Lower leg skin (tissue), 4 donors: ENCODE measurements around the gene SCIMP. TPM values are rescaled to one million over a fixed set of nuclear protein-coding genes. Genes with fewer than 3 reads are reported as not detected.
"Not testable (repeated sequence)": the region's sequence is repeated elsewhere in the genome, so short reads cannot be mapped to it uniquely, and the experiment has no call there.

ENCODE experiments used
- DNase-seq, 2 donors: peaks; one replicate each; pipeline ENCODE4 v3.0.0-alpha.2; 2019; ENCODE audit warnings: low spot score in 2 of 2
- H3K4me3 ChIP-seq: fragments of 200-600 bp; sonication (generic); 2 replicates; pipeline ENCODE4 v1.5.1; 2017; ENCODE audit warnings: mild to moderate bottlenecking, low read depth; ENCODE audit not compliant: poor library complexity, severe bottlenecking
- POLR2A ChIP-seq, 2 donors: fragments of 450-650 bp; IDR thresholded peaks; one replicate each; pipeline ENCODE4 v1.6.1; 2016 to 2017; ENCODE audit warnings: antibody characterized with exemption in 2 of 2, mild to moderate bottlenecking in 1 of 2, moderate library complexity in 1 of 2
- WGBS, 2 donors: methylation state at CpG; one replicate each; pipeline ENCODE4 v1.1.5; 2018; 5-methylcytosine and 5-hydroxymethylcytosine counted together
- intact Hi-C: fragments of 100-400 bp; cut with DNase I; formaldehyde crosslinking; loops from one replicate; pipeline ENCODE4 v1.15.0; 2023; ENCODE audit warnings: low total_unique reads
- total RNA-seq, 4 donors: library from RNA; depleted of rRNA; stranded (reverse); fragments of >200 nt; gene quantifications; one replicate each; pipeline ENCODE4 v1.1.0, GENCODE V29; 2016
- TF ChIP-seq, protein P1 (sequence below), 3 donors: fragments of 450-650 bp; IDR thresholded peaks; one replicate each; pipeline ENCODE4 v1.5.1; 2016; ENCODE audit warnings: antibody characterized with exemption in 3 of 3, mild to moderate bottlenecking in 3 of 3, moderate library complexity in 2 of 3

SCIMP gene
- total RNA-seq, 4 donors from 2014 or later, result 0.46 to 0.97 (median 0.71) TPM; not detected in 1

GRCh38 chr17:5247621-5248020 is 13.0 kb upstream of the SCIMP start:
- no peak for TF ChIP-seq POLR2A (IDR thresholded peaks at IDR 0.05)
- TF ChIP-seq, protein P1, sequence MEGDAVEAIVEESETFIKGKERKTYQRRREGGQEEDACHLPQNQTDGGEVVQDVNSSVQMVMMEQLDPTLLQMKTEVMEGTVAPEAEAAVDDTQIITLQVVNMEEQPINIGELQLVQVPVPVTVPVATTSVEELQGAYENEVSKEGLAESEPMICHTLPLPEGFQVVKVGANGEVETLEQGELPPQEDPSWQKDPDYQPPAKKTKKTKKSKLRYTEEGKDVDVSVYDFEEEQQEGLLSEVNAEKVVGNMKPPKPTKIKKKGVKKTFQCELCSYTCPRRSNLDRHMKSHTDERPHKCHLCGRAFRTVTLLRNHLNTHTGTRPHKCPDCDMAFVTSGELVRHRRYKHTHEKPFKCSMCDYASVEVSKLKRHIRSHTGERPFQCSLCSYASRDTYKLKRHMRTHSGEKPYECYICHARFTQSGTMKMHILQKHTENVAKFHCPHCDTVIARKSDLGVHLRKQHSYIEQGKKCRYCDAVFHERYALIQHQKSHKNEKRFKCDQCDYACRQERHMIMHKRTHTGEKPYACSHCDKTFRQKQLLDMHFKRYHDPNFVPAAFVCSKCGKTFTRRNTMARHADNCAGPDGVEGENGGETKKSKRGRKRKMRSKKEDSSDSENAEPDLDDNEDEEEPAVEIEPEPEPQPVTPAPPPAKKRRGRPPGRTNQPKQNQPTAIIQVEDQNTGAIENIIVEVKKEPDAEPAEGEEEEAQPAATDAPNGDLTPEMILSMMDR (IDR thresholded peaks at IDR 0.05), result no peak
- no peak overlapping the region for H3K4me3 ChIP-seq
- intact Hi-C loops, result loop anchor here (10.0 kb wide), 1 partner anchor 1177 kb away; no protein-coding TSS in a partner anchor
- DNase-seq, result no peak
- 89 to 94% methylated on average over 8 of the region's 8 CpGs for WGBS, 2 donors

DNA sequence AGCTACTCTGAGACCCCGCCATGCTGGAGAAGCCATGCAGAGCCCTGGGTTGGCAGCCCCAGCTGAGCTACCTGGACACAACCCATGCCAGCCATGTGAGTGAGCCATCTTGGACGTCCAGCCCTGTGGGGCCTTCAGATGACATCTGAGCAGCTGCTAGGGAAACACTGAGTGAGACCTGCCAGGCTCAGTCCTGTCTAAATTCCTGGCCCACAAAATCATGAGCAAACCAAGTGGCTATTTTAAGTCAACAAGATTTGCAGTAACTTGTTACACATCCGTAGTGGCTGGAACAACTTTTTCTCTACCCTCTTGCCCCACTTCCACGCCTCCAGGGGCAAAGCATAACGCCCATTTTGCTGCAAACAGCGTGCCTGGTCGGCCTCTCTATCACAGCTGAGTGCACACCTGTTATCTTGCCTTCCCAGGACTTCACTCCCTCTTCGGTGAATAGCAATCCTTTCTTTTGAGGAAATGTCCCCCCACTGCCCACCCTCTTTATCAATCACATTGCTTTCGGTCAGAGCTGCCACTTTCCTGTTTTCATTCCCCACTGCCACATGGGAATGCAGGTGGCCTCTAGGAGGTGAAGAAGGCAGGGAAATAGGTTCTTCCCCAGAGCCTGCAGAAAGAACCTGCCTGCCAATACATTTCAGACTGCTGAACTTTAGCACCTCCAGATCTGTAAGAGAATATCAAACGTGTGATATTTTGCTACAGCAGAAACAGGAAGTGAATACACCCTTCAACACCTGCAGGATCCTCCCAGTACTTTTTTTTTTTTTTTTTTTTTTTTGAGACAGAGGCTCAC is 7.4 kb upstream of the SCIMP start:
- TF ChIP-seq POLR2A (IDR thresholded peaks at IDR 0.05), result no peak
- TF ChIP-seq, protein P1 (IDR thresholded peaks at IDR 0.05), result no peak
- 34 to 37% methylated on average over 10 of the region's 10 CpGs for WGBS, 2 donors
- H3K4me3 ChIP-seq, result no peak overlapping the region
- intact Hi-C loops, result loop anchor here (10.0 kb wide), 1 partner anchor 1183 kb away; no protein-coding TSS in a partner anchor
- DNase-seq, result no peak

DNA sequence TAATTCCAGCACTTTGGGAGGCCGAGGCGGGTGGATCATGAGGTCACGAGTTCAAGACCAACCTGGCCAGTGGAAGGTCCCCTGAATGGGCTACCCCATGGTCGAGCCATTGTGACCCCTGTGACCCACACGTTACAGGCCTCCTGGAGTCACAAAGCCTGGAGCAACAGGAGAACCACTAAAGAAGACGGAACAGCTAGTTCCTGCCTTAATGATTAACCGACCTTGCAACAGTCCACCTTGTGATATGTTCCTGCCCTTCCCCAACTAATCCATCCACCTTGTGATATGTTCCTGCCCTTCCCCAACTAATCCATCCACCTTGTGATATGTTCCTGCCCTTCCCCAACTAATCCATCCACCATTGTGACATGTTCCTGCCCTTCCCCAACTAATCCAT is 5.1 kb upstream of the SCIMP start:
- DNase-seq, H3K4me3 ChIP-seq: not testable (repeated sequence)
- intact Hi-C loops, result loop anchor here (10.0 kb wide), 1 partner anchor 1185 kb away; no protein-coding TSS in a partner anchor
- WGBS, 2 donors, result 79 to 85% methylated on average over 7 of the region's 7 CpGs

- no peak for DNase-seq
- TF ChIP-seq, protein P1 (IDR thresholded peaks at IDR 0.05), result no peak
- TF ChIP-seq POLR2A (IDR thresholded peaks at IDR 0.05), result no peak
- WGBS, 2 donors, result 67 to 79% methylated on average over 4 of the region's 4 CpGs
- no peak overlapping the region for H3K4me3 ChIP-seq
- intact Hi-C loops, result no loop called here
These were observed 3.7 kb upstream of the SCIMP start for GRCh38 chr17:5238333-5238732.

DNA sequence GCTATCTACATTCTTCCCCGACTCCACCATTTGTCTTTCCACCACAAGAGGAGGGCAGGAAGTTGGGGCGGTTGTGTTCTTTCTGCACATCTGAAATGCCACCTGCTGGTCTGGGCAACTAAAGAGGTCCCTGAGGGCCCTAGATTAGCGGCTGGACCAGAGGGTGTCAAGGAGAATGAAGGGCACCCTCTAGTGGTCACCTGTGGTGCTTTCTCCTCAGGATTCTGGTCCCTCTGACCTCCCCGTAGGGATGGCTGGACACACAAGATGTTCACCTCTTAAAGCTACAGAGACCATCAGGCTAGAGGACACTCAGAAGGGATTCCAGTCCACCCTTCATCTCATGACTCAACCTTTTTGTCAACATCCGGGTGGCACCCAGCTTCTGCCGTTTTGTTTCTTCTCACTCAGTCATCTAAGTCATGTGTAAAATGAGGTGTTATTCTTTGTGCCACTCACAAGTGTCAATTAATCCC is 2.9 kb upstream of the SCIMP start:
- H3K4me3 ChIP-seq, result no peak overlapping the region
- DNase-seq, result peak; percentile 27 to 89
- intact Hi-C loops, result no loop called here
- no peak for TF ChIP-seq POLR2A (IDR thresholded peaks at IDR 0.05)
- TF ChIP-seq, protein P1 (IDR thresholded peaks at IDR 0.05), result no peak
- WGBS, 2 donors, result 37 to 45% methylated on average over 6 of the region's 6 CpGs

DNA sequence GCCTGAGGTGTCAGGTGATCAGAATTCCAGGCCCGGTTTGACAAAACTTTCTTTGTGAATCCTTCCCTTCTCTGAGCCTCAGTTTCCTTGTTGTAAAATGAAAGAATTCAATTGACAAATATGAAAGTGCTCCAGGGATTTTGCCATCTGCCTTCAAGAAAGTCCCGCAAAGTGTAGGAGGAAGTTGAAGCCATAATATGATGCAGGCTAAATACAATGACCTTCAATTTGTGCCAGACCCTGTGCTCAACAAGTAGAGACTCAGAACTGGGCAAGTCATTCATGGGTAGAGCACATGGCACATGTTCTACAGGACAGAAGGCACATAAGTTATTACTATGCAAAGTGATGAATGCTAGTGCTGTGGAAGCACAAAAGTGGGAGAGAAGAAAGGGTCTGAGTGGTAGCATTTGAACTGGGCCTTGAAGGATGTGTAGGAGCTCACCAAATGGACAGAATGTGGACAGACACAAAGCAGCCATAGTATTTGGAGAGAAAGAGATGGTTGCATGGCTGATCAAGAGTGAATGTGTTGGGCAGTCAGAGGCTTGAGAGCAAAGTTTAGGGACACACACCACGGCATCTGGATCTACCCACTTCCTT is 2.4 kb upstream of the SCIMP start:
- no peak for DNase-seq
- WGBS, 2 donors, result 79% methylated on average over 3 of the region's 3 CpGs
- TF ChIP-seq POLR2A (IDR thresholded peaks at IDR 0.05), result no peak
- TF ChIP-seq, protein P1 (IDR thresholded peaks at IDR 0.05), result no peak
- intact Hi-C loops, result no loop called here
- H3K4me3 ChIP-seq, result no peak overlapping the region

- intact Hi-C loops, DNase-seq, H3K4me3 ChIP-seq: not testable (repeated sequence)
- 94 to 95% methylated on average over 7 of the region's 7 CpGs for WGBS, 2 donors
These were observed 1.2 kb downstream of the SCIMP start for GRCh38 chr17:5233492-5233891.
